ENCODE results near the gene LAMA4. TPM values are rescaled to one million over a fixed set of nuclear protein-coding genes. Genes with fewer than 3 reads are reported as not detected.
"Not testable (repeated sequence)": the region's sequence is repeated elsewhere in the genome, so short reads cannot be mapped to it uniquely, and the experiment has no call there.

LAMA4 gene
- polyA plus RNA-seq, 2 donors, result 10.9 to 13.6 TPM

DNA sequence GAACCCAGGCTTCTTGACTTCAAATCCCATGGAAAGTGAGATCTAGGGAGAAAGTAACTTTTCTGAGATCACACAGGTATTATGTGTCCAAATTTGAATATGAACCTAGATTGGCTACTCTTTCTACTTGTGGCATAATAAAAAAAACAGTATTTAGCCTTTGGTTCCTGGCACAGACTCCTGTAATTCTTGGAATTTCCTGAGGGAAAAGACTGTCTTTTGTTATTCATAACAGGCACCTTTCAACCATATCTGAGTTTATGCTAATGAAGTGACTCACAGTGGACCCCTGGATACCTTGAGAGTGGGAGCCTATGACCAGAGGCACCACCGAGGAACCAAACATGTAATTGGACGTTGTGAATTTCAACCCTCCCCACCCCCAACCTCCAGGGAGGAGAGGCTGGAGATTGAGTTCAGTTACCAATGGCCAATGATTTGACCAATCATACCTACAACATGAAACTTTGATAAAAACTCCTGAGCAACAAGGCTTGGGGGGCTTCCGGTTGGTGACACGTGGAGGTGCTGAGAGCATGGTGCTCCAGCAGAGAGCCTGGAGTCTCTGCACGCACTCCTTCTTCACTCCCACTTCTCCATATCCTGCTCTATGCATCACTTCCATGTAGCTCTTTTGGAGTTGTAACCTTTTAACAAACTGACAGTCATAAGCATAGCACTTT, 48.8 kb downstream of the LAMA4 start:
- no peak overlapping the region for H3K4me3 ChIP-seq (ENCODE audit: low read depth in 1 of 2, low read length in 2 of 2)
- no peak overlapping the region for H3K27ac ChIP-seq (ENCODE audit: low read depth in 2 of 2, low read length in 1 of 2)
- H3K9me3 ChIP-seq (ENCODE audit: control insufficient read depth in 2 of 2, insufficient read depth in 1 of 2, low read depth in 1 of 2, low read length in 1 of 2), result no peaks in the 10 kb centered on the region
- no peaks in the 10 kb centered on the region for H3K27me3 ChIP-seq (ENCODE audit: control insufficient read depth in 1 of 2, insufficient read depth in 2 of 2, low read length in 2 of 2)
- 83 to 87% methylated on average over 5 of the region's 5 CpGs for WGBS, 2 donors
- peaks cover 0 to 3% of the 10 kb centered on the region in 2 donors for H3K36me3 ChIP-seq (ENCODE audit: control insufficient read depth in 2 of 2, insufficient read depth in 2 of 2, low read length in 1 of 2)
- H3K4me1 ChIP-seq (ENCODE audit: control insufficient read depth in 2 of 2, insufficient read depth in 2 of 2, low read length in 1 of 2), result no peaks in the 10 kb centered on the region

DNA sequence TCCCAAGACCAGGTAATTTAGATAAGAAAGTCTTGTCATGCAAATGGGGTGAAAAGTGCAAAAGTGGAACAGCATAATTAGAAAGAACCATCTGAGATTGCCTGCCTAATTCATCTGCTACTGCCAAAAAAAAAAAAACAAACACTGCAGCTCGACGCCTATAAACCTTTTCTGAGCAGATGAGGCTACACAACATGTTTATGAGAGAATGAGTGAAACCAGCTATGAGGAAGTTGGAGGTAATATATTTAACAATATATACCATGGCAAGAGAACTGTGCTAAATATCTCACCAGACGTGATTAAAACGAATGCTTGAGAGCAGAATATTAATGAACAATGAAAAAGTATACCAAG, 50.0 kb downstream of the LAMA4 start:
- Histone ChIP-seq H3K27ac (ENCODE audit: low read depth in 2 of 2, low read length in 1 of 2) (peak overlapping the region in 1 of 2 donors; percentile 45), H3K4me3 (ENCODE audit: low read depth in 1 of 2, low read length in 2 of 2) (no peak overlapping the region), H3K27me3 (ENCODE audit: control insufficient read depth in 1 of 2, insufficient read depth in 2 of 2, low read length in 2 of 2) (no peaks in the 10 kb centered on the region), H3K9me3 (ENCODE audit: control insufficient read depth in 2 of 2, insufficient read depth in 1 of 2, low read depth in 1 of 2, low read length in 1 of 2) (no peaks in the 10 kb centered on the region), H3K36me3 (ENCODE audit: control insufficient read depth in 2 of 2, insufficient read depth in 2 of 2, low read length in 1 of 2) (peaks cover 0 to 3% of the 10 kb centered on the region in 2 donors), H3K4me1 (ENCODE audit: control insufficient read depth in 2 of 2, insufficient read depth in 2 of 2, low read length in 1 of 2) (no peaks in the 10 kb centered on the region)
- WGBS, 2 donors, result 61 to 65% methylated on average over 4 of the region's 4 CpGs

DNA sequence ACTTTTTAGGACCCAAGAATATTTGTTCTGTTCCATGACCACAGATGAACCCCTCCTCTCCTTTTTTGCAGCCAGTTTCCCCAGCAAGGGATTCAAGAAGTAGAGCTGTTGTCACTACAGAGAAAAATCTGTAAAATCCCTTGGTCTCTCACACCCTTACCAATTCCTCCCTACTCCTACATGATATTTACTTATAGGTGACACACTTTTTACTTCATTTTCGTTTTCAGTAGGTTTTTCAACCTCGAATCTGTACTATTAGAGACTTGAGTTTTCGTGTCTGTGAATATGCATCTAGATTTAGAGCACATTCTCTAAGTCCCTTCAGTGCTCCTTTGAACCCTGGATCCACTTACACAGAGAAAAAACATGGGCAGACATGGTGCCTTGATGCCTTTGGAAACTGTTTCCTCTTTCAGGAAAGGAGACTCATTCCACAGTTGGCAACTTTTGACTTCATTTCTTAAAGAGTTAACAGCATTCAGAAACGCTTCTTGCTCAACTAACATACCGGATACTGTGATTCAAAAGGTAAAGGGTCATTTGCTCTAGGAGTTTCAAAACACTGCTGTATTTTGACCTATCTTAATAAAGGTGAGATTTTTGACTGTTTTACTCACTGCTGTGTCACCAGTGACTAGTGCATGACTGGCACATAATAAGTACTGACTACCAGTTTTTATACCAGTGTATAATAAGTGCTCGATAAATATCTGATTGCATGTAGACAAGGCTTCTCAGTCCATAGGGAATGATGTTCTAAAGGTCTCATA, 50.6 kb downstream of the LAMA4 start:
- Histone ChIP-seq H3K4me3 (ENCODE audit: low read depth in 1 of 2, low read length in 2 of 2) (no peak overlapping the region), H3K27ac (ENCODE audit: low read depth in 2 of 2, low read length in 1 of 2) (peak overlapping the region; percentile 55 to 66), H3K27me3 (ENCODE audit: control insufficient read depth in 1 of 2, insufficient read depth in 2 of 2, low read length in 2 of 2) (no peaks in the 10 kb centered on the region), H3K36me3 (ENCODE audit: control insufficient read depth in 2 of 2, insufficient read depth in 2 of 2, low read length in 1 of 2) (peaks cover 0 to 3% of the 10 kb centered on the region in 2 donors), H3K9me3 (ENCODE audit: control insufficient read depth in 2 of 2, insufficient read depth in 1 of 2, low read depth in 1 of 2, low read length in 1 of 2) (no peaks in the 10 kb centered on the region), H3K4me1 (ENCODE audit: control insufficient read depth in 2 of 2, insufficient read depth in 2 of 2, low read length in 1 of 2) (no peaks in the 10 kb centered on the region)
- 53 to 57% methylated on average over 6 of the region's 6 CpGs for WGBS, 2 donors

DNA sequence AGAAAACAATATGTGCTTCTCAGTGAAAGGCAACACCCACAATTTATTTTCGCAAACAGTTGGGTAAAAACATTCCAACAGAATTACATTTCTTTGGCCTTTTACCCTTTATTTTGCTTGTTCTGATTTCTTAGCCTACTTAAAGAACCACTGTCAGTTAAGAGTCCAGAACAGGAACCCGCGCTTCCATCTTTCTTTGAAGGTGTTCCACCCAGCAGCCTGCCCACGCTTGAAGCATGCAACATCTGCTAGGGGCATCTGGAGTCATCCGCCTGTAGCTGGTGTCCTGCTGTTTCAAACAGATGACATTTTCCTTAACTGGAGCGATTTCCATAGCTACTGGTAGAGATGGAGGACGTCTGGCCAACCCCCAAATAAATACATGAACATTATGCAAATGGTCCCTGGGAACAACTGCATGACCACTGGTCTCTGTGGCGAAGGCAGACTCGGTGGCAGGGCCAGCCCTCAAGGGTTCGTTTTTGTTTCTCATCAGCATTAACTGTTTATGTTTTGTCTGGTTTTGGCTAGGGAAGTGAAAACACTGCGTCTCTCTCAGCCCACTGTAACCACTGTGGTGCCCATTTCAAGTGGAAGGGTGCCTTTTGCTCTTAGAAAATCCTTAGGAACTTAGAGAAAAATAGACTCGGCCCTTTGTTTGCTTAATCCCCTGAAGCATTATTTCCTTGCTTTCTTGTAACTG, 51.6 kb downstream of the LAMA4 start:
- Histone ChIP-seq H3K27me3 (ENCODE audit: control insufficient read depth in 1 of 2, insufficient read depth in 2 of 2, low read length in 2 of 2) (no peaks in the 10 kb centered on the region), H3K36me3 (ENCODE audit: control insufficient read depth in 2 of 2, insufficient read depth in 2 of 2, low read length in 1 of 2) (peaks cover 0 to 3% of the 10 kb centered on the region in 2 donors), H3K9me3 (ENCODE audit: control insufficient read depth in 2 of 2, insufficient read depth in 1 of 2, low read depth in 1 of 2, low read length in 1 of 2) (no peaks in the 10 kb centered on the region), H3K27ac (ENCODE audit: low read depth in 2 of 2, low read length in 1 of 2) (peak overlapping the region; percentile 0 to 24), H3K4me3 (ENCODE audit: low read depth in 1 of 2, low read length in 2 of 2) (no peak overlapping the region), H3K4me1 (ENCODE audit: control insufficient read depth in 2 of 2, insufficient read depth in 2 of 2, low read length in 1 of 2) (no peaks in the 10 kb centered on the region)
- WGBS, 2 donors, result 69 to 70% methylated on average over 12 of the region's 12 CpGs

DNA sequence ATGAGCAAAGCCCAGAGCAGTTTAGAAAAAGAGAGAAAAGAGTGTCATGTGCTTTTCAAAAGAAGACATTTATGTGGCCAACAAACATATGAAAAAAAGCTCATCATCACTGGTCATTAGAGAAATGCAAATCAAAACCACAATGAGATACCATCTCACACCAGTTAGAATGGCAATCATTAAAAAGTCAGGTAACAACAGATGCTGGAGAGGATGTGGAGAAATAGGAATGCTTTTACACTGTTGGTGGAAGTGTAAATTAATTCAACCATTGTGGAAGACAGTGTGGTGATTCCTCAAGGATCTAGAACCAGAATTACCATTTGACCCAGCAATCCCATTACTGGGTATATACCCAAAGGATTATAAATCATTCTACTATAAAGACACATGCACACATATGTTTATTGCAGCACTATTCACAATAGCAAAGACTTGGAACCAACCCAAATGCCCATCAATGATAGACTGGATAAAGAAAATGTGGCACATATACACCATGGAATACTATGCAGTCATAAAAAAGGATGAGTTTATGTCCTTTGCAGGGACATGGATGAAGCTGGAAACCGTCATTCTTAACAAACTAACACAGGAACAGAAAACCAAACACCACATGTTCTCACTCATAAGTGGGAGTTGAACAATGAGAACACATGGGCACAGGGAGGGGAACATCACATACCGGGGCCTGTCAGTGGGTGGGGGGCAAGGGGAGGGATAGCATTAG, 54.0 kb downstream of the LAMA4 start:
- WGBS, 2 donors, result 90 to 95% methylated on average over 2 of the region's 2 CpGs

DNA sequence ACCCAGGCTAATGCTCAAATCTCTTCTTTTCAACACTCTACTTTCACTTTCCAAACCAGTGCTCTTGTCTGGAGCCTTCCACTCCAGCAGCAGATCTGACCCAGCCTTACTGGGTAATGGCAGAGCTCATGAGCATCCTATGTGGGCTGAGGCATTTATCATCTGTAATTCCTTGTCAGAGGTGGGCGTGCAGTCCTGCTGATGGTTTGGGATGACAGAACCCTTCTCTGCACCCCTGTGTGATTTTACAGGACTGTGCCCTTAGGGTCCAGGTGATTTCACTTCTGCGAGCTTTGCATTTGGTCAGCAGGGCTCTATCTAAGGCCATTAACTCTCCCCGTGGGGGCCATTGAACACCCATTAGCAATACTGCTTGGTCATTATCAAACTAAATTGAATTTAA, 55.4 kb downstream of the LAMA4 start:
- Histone ChIP-seq H3K9me3 (ENCODE audit: control insufficient read depth in 2 of 2, insufficient read depth in 1 of 2, low read depth in 1 of 2, low read length in 1 of 2) (no peaks in the 10 kb centered on the region), H3K27ac (ENCODE audit: low read depth in 2 of 2, low read length in 1 of 2) (peak overlapping the region in 1 of 2 donors; percentile 7), H3K36me3 (ENCODE audit: control insufficient read depth in 2 of 2, insufficient read depth in 2 of 2, low read length in 1 of 2) (no peaks in the 10 kb centered on the region), H3K4me1 (ENCODE audit: control insufficient read depth in 2 of 2, insufficient read depth in 2 of 2, low read length in 1 of 2) (no peaks in the 10 kb centered on the region), H3K27me3 (ENCODE audit: control insufficient read depth in 1 of 2, insufficient read depth in 2 of 2, low read length in 2 of 2) (no peaks in the 10 kb centered on the region), H3K4me3 (ENCODE audit: low read depth in 1 of 2, low read length in 2 of 2) (no peak overlapping the region)
- WGBS, 2 donors, result 85 to 87% methylated on average over 3 of the region's 3 CpGs

More for the DNA sequence above, 54.0 kb downstream of the LAMA4 start:
- not testable (repeated sequence) for H3K27ac ChIP-seq (ENCODE audit: low read depth in 2 of 2, low read length in 1 of 2); H3K9me3 ChIP-seq (ENCODE audit: control insufficient read depth in 2 of 2, insufficient read depth in 1 of 2, low read depth in 1 of 2, low read length in 1 of 2); H3K27me3 ChIP-seq (ENCODE audit: control insufficient read depth in 1 of 2, insufficient read depth in 2 of 2, low read length in 2 of 2); H3K4me3 ChIP-seq (ENCODE audit: low read depth in 1 of 2, low read length in 2 of 2); H3K4me1 ChIP-seq (ENCODE audit: control insufficient read depth in 2 of 2, insufficient read depth in 2 of 2, low read length in 1 of 2); H3K36me3 ChIP-seq (ENCODE audit: control insufficient read depth in 2 of 2, insufficient read depth in 2 of 2, low read length in 1 of 2)

DNA sequence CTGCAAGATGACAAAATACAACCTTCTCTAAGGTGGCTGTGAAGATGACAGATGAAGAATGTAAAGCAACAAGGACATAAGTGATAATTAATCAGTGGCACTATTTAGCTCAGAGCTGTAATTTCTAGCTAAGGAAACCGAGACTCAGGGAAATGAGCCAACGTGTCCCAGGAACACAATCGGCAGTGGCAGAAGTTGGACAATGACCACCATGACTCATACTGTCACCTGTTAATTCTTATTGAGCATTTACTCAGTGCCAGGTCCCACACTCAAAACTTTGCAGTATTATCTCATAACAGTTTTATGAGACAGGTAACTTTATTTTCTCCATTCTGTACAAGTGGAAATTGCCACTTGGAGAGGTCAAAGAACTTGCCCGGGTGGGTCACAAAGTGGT, 55.8 kb downstream of the LAMA4 start:
- no peak overlapping the region for H3K27ac ChIP-seq (ENCODE audit: low read depth in 2 of 2, low read length in 1 of 2)
- H3K4me1 ChIP-seq (ENCODE audit: control insufficient read depth in 2 of 2, insufficient read depth in 2 of 2, low read length in 1 of 2), result no peaks in the 10 kb centered on the region
- H3K27me3 ChIP-seq (ENCODE audit: control insufficient read depth in 1 of 2, insufficient read depth in 2 of 2, low read length in 2 of 2), result no peaks in the 10 kb centered on the region
- no peaks in the 10 kb centered on the region for H3K9me3 ChIP-seq (ENCODE audit: control insufficient read depth in 2 of 2, insufficient read depth in 1 of 2, low read depth in 1 of 2, low read length in 1 of 2)
- 46 to 56% methylated on average over 4 of the region's 4 CpGs for WGBS, 2 donors
- no peak overlapping the region for H3K4me3 ChIP-seq (ENCODE audit: low read depth in 1 of 2, low read length in 2 of 2)
- no peaks in the 10 kb centered on the region for H3K36me3 ChIP-seq (ENCODE audit: control insufficient read depth in 2 of 2, insufficient read depth in 2 of 2, low read length in 1 of 2)

DNA sequence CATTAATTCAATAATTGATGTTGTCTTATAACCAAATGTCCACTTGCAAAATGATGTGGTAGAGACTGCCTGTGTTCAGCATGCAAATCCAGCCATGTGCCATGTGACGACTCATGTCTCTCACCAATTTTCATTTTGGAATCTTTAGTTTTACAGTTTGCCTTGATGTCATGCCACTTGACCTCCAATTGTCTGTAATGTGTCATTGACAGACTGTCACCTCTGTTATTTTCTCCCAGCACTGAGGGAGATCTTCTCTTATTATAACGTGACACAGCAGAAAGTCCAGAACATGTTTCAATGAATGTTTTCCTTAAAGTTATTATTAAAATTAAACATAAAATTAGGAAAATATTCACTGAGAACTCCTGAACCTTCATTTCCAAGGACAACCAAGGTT, 56.7 kb downstream of the LAMA4 start:
- Histone ChIP-seq H3K27me3 (ENCODE audit: control insufficient read depth in 1 of 2, insufficient read depth in 2 of 2, low read length in 2 of 2) (no peaks in the 10 kb centered on the region), H3K9me3 (ENCODE audit: control insufficient read depth in 2 of 2, insufficient read depth in 1 of 2, low read depth in 1 of 2, low read length in 1 of 2) (no peaks in the 10 kb centered on the region), H3K36me3 (ENCODE audit: control insufficient read depth in 2 of 2, insufficient read depth in 2 of 2, low read length in 1 of 2) (no peaks in the 10 kb centered on the region), H3K4me1 (ENCODE audit: control insufficient read depth in 2 of 2, insufficient read depth in 2 of 2, low read length in 1 of 2) (no peaks in the 10 kb centered on the region), H3K4me3 (ENCODE audit: low read depth in 1 of 2, low read length in 2 of 2) (no peak overlapping the region), H3K27ac (ENCODE audit: low read depth in 2 of 2, low read length in 1 of 2) (no peak overlapping the region)
- 93 to 94% methylated on average over 2 of the region's 2 CpGs for WGBS, 2 donors

DNA sequence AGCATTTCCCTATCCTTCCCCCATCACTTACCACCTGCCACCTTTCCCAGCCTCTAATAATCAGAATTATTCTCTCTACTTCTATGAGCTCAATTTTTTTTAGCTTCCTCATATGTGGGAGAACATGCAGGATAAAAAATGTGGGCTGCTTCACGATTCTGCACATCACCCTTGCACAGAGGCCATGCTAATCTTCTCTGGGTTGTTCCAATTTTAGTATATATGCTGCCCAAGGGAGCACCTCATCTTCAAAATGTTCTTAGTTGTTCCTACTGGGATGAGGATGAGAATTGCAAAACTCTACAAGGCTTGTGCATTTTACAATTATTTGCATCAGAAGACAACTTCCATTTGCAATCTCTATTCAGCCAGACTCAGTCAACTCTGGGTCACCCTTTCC, 58.1 kb downstream of the LAMA4 start:
- Histone ChIP-seq H3K36me3 (ENCODE audit: control insufficient read depth in 2 of 2, insufficient read depth in 2 of 2, low read length in 1 of 2) (peaks cover 0 to 3% of the 10 kb centered on the region in 2 donors), H3K27ac (ENCODE audit: low read depth in 2 of 2, low read length in 1 of 2) (no peak overlapping the region), H3K9me3 (ENCODE audit: control insufficient read depth in 2 of 2, insufficient read depth in 1 of 2, low read depth in 1 of 2, low read length in 1 of 2) (no peaks in the 10 kb centered on the region), H3K4me1 (ENCODE audit: control insufficient read depth in 2 of 2, insufficient read depth in 2 of 2, low read length in 1 of 2) (no peaks in the 10 kb centered on the region), H3K27me3 (ENCODE audit: control insufficient read depth in 1 of 2, insufficient read depth in 2 of 2, low read length in 2 of 2) (no peaks in the 10 kb centered on the region), H3K4me3 (ENCODE audit: low read depth in 1 of 2, low read length in 2 of 2) (no peak overlapping the region)
- WGBS, 2 donors, result 68 to 71% methylated on average over 1 of the region's 1 CpG

All from esophagus (tissue), 2 donors.